Renal cortex interstitium (tissue), 11 donors: ENCODE data around the gene OBSL1. TPM values are rescaled to one million over a fixed set of nuclear protein-coding genes. Genes with fewer than 3 reads are reported as not detected.
A peak's percentile ranks its signal among the peaks of the same experiment; 100 is the strongest.

ENCODE experiments used
- DNase-seq, 11 donors: peaks; one replicate each; pipeline ENCODE4 v3.0.0-alpha.2; 2013; ENCODE audit warnings: low read depth in 9 of 11, low spot score in 4 of 11; ENCODE audit errors: extremely low read depth in 1 of 11
- polyA plus RNA-seq, 3 donors: library from polyadenylated mRNA; unstranded; fragments of 120-200 nt; gene quantifications; one replicate each; pipeline ENCODE4 v1.2.1, GENCODE V29; 2013; ENCODE audit not compliant: insufficient read length in 3 of 3

Gene OBSL1
- polyA plus RNA-seq, 3 donors = 111 to 199 (median 149) TPM

DNA sequence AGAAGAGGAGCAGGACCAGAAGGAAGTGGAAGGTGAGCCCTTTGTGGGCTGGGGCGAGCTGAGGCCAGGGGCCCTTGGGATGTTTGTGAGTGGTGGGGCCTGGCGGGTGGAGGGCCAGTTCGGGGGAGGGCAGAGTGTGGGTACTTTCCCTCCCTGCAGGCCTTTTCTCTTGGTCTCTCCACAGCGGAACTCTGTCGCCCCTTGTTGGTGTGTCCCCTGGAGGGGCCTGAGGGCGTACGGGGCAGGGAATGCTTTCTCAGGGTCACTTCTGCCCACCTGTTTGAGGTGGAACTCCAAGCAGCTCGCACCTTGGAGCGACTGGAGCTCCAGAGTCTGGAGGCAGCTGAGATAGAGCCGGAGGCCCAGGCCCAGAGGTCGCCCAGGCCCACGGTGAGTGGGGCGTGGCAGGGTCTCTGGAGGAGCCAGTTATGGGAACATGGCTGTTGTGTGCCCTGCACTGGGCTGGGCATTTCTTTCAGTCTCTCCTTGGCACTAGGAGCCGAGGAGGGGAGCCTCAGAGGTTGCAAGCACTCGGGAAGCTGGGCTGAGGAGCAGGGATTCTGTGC is 37.1 kb upstream of the OBSL1 start:
- no peak for DNase-seq

GRCh38 chr2:219607931-219608330 is 36.6 kb upstream of the OBSL1 start:
- DNase-seq = no peak

DNA sequence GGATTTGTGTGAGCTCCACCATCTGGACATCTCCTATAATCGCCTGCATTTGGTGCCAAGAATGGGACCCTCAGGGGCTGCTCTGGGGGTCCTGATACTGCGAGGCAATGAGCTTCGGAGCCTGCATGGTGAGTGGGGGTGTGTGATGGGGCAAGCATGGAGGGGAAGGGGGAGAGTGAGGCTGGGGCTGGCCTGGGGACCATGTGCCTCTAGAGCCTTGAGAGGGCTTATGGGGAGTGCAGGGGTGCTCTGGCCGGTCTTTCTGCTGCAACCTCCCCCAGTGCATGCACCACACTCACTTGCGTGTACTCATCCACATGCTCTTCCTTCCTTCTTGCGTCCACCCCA is 34.2 kb upstream of the OBSL1 start:
- no peak for DNase-seq

DNA sequence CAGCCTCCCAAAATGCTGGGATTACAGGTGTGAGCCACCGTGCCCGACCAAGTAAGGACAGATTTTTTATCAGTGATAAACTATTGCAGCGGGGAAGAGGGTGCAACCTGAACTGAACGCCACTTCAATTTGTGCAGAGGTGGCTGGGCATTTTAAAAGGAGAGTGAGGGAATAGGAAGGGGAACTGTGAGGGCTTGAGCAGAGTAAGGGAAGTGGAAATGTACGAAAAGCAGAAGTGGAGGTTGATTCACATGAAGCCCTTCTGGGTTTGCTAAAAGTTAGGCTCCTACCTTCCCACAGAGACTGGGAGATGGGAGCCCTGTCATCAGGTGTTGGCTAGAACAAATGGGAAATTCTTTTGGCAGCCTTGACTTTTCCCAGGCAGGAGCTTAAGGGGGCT is 32.4 kb upstream of the OBSL1 start:
- DNase-seq = no peak

DNA sequence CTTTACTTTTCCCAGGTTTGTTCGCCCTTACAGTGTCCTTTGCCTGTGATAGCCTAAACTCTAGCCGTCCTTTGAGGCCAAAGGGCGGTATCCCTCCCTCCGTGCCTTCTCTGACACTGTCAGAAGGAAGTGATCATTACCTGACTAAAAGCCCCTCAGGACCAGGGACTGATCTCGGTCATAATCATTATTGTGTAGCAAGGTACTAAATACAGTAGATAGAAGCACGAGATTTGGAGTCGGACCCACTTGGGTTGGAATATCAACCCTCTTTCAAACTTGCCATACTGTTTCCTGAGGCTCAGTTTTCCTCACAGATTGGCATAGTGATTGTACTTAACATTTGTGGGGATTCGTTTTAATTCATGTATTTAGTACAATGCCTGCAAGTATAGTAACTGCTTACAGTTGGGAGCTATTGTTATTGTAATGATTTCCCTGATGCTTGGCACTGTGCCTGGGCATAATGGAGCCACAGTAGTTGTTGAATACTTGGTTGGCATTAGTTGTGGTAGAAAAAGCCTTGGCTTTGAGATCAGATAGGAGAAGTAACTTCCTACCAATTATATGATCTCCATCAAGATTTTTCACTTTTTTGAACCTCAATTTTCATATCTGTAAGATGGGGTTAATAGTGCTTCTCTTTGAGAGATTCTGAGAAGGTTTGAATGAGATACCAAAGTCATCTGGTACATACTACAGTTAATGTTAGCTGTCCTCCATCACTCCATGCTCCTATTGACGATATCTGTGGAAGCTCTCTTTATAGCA is 27.2 kb upstream of the OBSL1 start:
- DNase-seq = no peak

- DNase-seq = peak; percentile 92 to 98 (median 96)
Measured at GRCh38 chr2:219597552-219598307, 26.4 kb upstream of the OBSL1 start, which contains the start of gene STK11IP. Gene STK11IP (plus strand): TSS chr2:219597857. CDS start chr2:219598120, 263 bp downstream.

DNA sequence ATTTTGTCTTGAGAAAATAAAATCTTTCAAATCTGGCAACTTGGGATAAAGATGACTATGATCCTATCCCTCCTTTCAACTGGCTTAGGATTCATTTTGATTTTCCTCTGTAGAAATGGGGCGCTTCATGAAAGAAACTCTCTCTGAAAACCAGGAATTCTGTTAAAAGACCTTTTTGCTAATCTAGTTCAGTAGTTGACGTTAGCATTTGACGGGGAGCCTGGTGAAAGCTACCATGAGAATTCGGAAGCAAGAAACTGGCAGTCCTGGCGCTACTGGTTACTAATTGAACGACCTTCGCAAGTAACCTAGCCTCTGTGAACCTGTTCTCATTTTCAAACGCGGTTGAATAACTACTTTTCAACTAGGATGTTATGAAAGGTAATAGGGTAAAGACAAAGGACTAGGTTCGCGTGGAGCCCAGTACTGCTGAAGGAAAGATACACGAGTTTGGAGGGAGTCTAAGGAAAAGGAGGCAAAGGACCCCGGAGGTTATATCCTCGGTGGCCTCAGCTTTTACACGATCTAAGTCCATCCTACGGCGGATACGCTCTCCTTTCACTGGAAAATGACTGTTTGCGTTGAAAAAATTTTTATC is 25.7 kb upstream of the OBSL1 start:
- DNase-seq = peak in 3 of 11 donors; percentile 22 to 55 (median 24)

DNA sequence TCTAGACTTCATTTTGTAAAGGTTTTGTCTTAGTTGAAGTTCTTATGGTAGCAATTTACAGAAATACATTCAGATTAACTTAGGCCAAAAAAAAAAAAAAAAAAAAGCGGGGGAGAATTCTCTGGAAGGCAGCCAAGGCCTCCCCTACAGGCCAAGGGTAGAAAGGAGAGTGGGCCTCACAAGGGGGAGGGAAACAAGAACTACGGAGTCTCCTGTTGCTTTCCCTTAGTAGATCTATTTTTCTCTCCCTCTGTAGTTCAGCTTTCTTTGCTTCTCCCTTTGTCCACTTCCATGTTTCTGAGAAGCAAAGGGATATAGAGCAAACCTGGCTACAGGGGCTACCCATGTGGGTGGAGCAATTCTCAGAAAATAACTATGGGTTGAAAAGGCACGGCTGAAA is 23.9 kb upstream of the OBSL1 start:
- DNase-seq = peak in 6 of 11 donors; percentile 50 to 74 (median 60)

GRCh38 chr2:219593154-219593553 is 21.8 kb upstream of the OBSL1 start:
- DNase-seq = no peak

GRCh38 chr2:219592736-219593135 is 21.4 kb upstream of the OBSL1 start:
- DNase-seq = peak in 1 of 11 donors; percentile 39

DNA sequence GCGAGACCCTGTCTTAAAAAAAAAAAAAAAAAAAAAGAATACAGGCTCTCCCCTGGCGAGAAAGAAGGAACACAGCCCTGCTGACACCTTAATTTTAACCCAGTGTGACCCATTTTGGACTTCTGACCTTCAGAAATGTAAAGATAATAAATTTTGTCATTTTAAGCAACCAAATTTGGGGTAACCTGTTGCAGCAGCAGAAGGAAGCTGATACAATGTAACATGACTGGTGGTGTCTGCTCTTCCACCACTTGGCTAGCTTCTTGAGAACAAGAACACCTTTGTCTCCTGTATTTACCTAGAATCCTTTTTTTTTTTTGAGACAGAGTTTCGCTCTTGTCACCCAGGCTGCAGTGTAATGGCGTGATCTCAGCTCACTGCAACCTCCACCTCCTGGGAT is 19.8 kb upstream of the OBSL1 start:
- DNase-seq = no peak

- no peak for DNase-seq
Measured at GRCh38 chr2:219581346-219581745, 10.0 kb upstream of the OBSL1 start.

GRCh38 chr2:219578811-219579613 is 7.7 kb upstream of the OBSL1 start:
- DNase-seq = no peak

DNA sequence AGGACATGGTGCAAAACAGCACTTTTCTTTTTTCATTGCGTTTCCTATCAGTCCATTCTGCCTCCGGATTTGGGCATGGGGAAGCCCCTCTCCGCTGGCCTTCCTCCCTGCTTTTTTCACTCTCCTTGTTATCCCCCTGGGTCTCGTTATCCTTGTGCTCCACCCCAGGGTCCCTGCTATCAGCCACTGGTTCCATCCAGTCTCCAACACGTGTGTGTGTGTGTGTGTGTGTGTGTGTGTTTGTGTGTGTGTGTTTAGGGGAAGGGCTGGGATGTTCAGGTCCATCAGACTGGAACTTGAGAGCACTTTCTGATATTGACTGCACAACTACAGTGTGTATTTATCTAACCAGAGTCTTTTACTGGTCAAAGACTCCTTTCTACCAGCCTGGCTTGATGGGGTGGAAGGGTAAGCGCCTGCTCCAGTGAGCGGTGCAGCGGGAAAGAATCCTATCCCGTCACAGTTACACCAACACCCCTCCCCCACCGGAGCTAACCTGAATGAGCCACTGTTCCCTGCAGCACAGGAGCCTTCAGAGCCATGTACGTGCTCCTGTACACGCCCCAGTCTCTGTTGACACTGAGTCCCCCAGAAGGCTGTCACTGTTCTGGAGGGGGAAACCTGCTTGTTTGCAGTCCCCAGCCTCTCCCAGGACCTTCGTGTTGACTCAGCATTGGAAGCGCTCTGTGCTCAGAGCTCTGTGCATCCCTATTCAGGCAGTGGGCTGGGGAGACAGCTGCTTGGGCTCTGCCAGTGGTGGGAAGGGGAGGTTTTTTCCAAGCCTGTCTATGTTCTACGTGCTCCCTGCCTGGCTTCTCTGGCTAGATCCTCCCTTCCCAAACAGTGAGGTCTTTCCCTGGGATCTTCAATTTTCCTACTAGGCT is 5.4 kb upstream of the OBSL1 start:
- peak in 4 of 11 donors; percentile 50 to 75 (median 62) for DNase-seq

DNA sequence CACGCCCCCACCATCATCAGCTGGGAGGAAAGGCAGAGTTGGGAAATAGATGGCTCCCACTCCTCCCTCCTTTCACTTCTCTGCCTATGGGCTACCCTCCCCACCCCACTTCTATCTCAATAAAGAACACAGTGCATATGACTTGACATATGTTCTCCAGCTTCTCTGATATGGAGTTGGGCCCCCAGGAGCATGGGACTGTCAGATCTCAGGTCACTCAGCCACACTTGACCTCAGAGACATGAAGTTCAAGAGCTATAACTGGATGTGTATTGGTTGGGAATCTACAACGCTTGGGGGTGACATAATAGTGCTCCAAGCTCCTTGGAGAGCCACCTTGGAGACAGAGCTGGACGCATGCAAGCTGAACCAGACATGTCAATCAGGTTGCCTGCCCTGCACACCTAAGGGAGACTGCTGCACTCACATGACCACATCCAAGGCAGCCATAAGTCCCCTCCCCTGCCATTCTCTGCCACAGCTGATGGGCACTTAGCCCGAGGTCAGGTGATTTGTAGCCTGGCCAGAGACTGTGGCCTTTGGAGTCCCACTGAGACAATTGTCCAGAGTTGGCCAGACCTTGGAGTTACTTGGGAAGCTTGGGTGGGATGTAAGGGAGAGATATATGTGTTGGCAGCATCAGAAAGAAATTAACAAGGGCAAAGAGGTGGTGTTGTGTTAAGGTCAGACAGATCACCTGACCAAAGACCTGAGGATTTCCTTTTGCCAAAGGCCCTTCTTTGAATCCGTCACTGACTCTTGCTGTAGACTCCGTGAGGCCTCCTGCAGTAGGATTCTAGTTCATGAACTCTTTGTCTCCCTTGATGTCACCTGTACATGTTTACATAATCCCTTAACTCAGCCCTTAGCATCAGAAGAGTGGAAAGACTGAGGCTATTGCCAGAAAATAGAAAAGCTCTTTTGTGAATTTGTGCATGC is 4.5 kb upstream of the OBSL1 start:
- no peak for DNase-seq

GRCh38 chr2:219574484-219575311 is 3.4 kb upstream of the OBSL1 start:
- DNase-seq = no peak
